ENCODE results near the gene SGMS1.

Gene SGMS1

DNA sequence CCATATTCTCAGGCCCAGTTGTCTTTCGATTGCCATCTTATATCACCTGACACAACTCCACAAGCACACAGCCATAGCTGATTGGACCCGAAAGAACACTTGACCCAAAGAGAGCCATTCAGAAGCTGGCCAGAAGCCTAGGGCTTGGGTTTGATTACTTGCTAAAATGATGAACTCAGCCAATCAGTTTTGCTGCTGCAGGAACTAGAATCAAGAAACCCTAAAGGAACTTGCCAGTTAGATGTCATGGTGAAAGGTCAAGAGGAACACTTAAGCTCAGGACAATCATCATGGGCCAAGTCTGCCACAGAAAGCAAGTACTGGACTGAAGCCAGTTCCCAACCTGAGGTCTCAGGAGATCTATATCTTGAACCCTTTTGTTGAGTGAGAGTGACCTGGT is 150.0 kb downstream of the SGMS1 start:
- Histone ChIP-seq H3K9ac (ENCODE audit: low read length) (no peak overlapping the region), H3K27ac (ENCODE audit: low read length) (no peak overlapping the region), H4K20me1 (ENCODE audit: insufficient read depth, low read length) (no peaks in the 10 kb centered on the region), H3K9me3 (ENCODE audit: insufficient read depth, low read length) (no peaks in the 10 kb centered on the region), H2AFZ (ENCODE audit: low read depth, low read length) (no peak overlapping the region), H3K4me2 (ENCODE audit: low read length) (no peak overlapping the region), H3K4me3 (ENCODE audit: low read length) (no peak overlapping the region), H3K4me1 (ENCODE audit: low read length) (peaks cover 18% of the 10 kb centered on the region), H3K27me3 (ENCODE audit: low read depth, low read length) (no peaks in the 10 kb centered on the region), H3K79me2 (ENCODE audit: low read length) (no peaks in the 10 kb centered on the region), H3K36me3 (replicated peaks; ENCODE audit: low read depth, low read length) (peaks cover 2% of the 10 kb centered on the region)
- no peak for TF ChIP-seq EZH2phosphoT487 (IDR thresholded peaks at IDR 0.05; ENCODE audit: low read depth)
- TF ChIP-seq CTCF (IDR thresholded peaks at IDR 0.05; ENCODE audit: low read depth, low read length): no peak

- Histone ChIP-seq H3K4me3 (ENCODE audit: low read length) (no peak overlapping the region), H3K27me3 (ENCODE audit: low read depth, low read length) (no peaks in the 10 kb centered on the region), H3K9ac (ENCODE audit: low read length) (no peak overlapping the region), H3K9me3 (ENCODE audit: insufficient read depth, low read length) (no peaks in the 10 kb centered on the region), H3K36me3 (replicated peaks; ENCODE audit: low read depth, low read length) (peaks cover 2% of the 10 kb centered on the region), H2AFZ (ENCODE audit: low read depth, low read length) (no peak overlapping the region), H4K20me1 (ENCODE audit: insufficient read depth, low read length) (no peaks in the 10 kb centered on the region), H3K27ac (ENCODE audit: low read length) (no peak overlapping the region), H3K79me2 (ENCODE audit: low read length) (no peaks in the 10 kb centered on the region), H3K4me2 (ENCODE audit: low read length) (no peak overlapping the region), H3K4me1 (ENCODE audit: low read length) (peaks cover 18% of the 10 kb centered on the region)
- TF ChIP-seq EZH2phosphoT487 (IDR thresholded peaks at IDR 0.05; ENCODE audit: low read depth): no peak
- no peak for TF ChIP-seq CTCF (IDR thresholded peaks at IDR 0.05; ENCODE audit: low read depth, low read length)
Observed at GRCh38 chr10:50472914-50473313, 150.8 kb downstream of the SGMS1 start.

GRCh38 chr10:50471583-50471975 is 152.2 kb downstream of the SGMS1 start:
- Histone ChIP-seq H3K4me3 (ENCODE audit: low read length) (no peak overlapping the region), H3K79me2 (ENCODE audit: low read length) (no peaks in the 10 kb centered on the region), H2AFZ (ENCODE audit: low read depth, low read length) (no peak overlapping the region), H3K9ac (ENCODE audit: low read length) (no peak overlapping the region), H3K9me3 (ENCODE audit: insufficient read depth, low read length) (no peaks in the 10 kb centered on the region), H4K20me1 (ENCODE audit: insufficient read depth, low read length) (no peaks in the 10 kb centered on the region), H3K27me3 (ENCODE audit: low read depth, low read length) (no peaks in the 10 kb centered on the region), H3K4me1 (ENCODE audit: low read length) (peaks cover 18% of the 10 kb centered on the region), H3K27ac (ENCODE audit: low read length) (no peak overlapping the region), H3K36me3 (replicated peaks; ENCODE audit: low read depth, low read length) (peaks cover 2% of the 10 kb centered on the region), H3K4me2 (ENCODE audit: low read length) (no peak overlapping the region)
- no peak for TF ChIP-seq EZH2phosphoT487 (IDR thresholded peaks at IDR 0.05; ENCODE audit: low read depth)
- no peak for TF ChIP-seq CTCF (IDR thresholded peaks at IDR 0.05; ENCODE audit: low read depth, low read length)

GRCh38 chr10:50470798-50471582 is 152.8 kb downstream of the SGMS1 start:
- no peaks in the 10 kb centered on the region for H3K79me2 ChIP-seq (ENCODE audit: low read length)
- H3K4me2 ChIP-seq (ENCODE audit: low read length): no peak overlapping the region
- no peak overlapping the region for H2AFZ ChIP-seq (ENCODE audit: low read depth, low read length)
- TF ChIP-seq CTCF (IDR thresholded peaks at IDR 0.05; ENCODE audit: low read depth, low read length) (no peak), EZH2phosphoT487 (IDR thresholded peaks at IDR 0.05; ENCODE audit: low read depth) (no peak)
- peaks cover 2% of the 10 kb centered on the region for H3K36me3 ChIP-seq (replicated peaks; ENCODE audit: low read depth, low read length)
- H3K27ac ChIP-seq (ENCODE audit: low read length): no peak overlapping the region
- no peaks in the 10 kb centered on the region for H3K9me3 ChIP-seq (ENCODE audit: insufficient read depth, low read length)
- H3K27me3 ChIP-seq (ENCODE audit: low read depth, low read length): no peaks in the 10 kb centered on the region
- H3K4me3 ChIP-seq (ENCODE audit: low read length): no peak overlapping the region
- H3K9ac ChIP-seq (ENCODE audit: low read length): no peak overlapping the region
- peaks cover 18% of the 10 kb centered on the region for H3K4me1 ChIP-seq (ENCODE audit: low read length)
- H4K20me1 ChIP-seq (ENCODE audit: insufficient read depth, low read length): no peaks in the 10 kb centered on the region
